DMS153 treated with DMSO at 0.1 percent for 48 hours (cell line): ENCODE results near the gene INSR.
"Not testable (repeated sequence)": the region's sequence is repeated elsewhere in the genome, so short reads cannot be mapped to it uniquely, and the experiment has no call there.

Experiments
- DNase-seq: peaks from one replicate; lab custom pipeline; 2025; ENCODE audit not compliant: unreplicated experiment; lab: John Stamatoyannopoulos, UW

The INSR gene

GRCh38 chr19:7147119-7147675 is 147.0 kb downstream of the INSR start:
- DNase-seq: not testable (repeated sequence)

- DNase-seq: not testable (repeated sequence)
These were observed 148.1 kb downstream of the INSR start for GRCh38 chr19:7146086-7146485.

- no peak for DNase-seq
These were observed 148.7 kb downstream of the INSR start for GRCh38 chr19:7145494-7145893.

GRCh38 chr19:7142771-7143170 is 151.4 kb downstream of the INSR start:
- DNase-seq: no peak

- no peak for DNase-seq
These were observed 154.1 kb downstream of the INSR start for GRCh38 chr19:7140137-7140536.

GRCh38 chr19:7139095-7139494 is 155.1 kb downstream of the INSR start:
- DNase-seq: no peak

- DNase-seq: no peak
These were observed 155.8 kb downstream of the INSR start for GRCh38 chr19:7138402-7138801.

GRCh38 chr19:7137120-7137519 is 157.1 kb downstream of the INSR start:
- no peak for DNase-seq

GRCh38 chr19:7132054-7132453 is 162.2 kb downstream of the INSR start:
- no peak for DNase-seq

GRCh38 chr19:7130043-7130442 is 164.2 kb downstream of the INSR start:
- no peak for DNase-seq

- no peak for DNase-seq
These were observed 168.1 kb downstream of the INSR start for GRCh38 chr19:7126132-7126531.

GRCh38 chr19:7125221-7125620 is 169.0 kb downstream of the INSR start:
- DNase-seq: no peak

GRCh38 chr19:7124782-7125181 is 169.4 kb downstream of the INSR start:
- DNase-seq: no peak

- no peak for DNase-seq
These were observed 171.5 kb downstream of the INSR start for GRCh38 chr19:7122701-7123100.

GRCh38 chr19:7120499-7120898 is 173.7 kb downstream of the INSR start:
- no peak for DNase-seq

- DNase-seq: no peak
These were observed 174.6 kb downstream of the INSR start for GRCh38 chr19:7119582-7119981.

- no peak for DNase-seq
These were observed 177.0 kb downstream of the INSR start for GRCh38 chr19:7117248-7117647.

GRCh38 chr19:7115721-7116120 is 178.5 kb downstream of the INSR start:
- DNase-seq: no peak

- no peak for DNase-seq
These were observed 181.0 kb downstream of the INSR start for GRCh38 chr19:7113233-7113632.

GRCh38 chr19:7112675-7113074 is 181.5 kb downstream of the INSR start:
- no peak for DNase-seq

- no peak for DNase-seq
These were observed 184.4 kb downstream of the INSR start for GRCh38 chr19:7109678-7110289.

GRCh38 chr19:7106711-7107657 is 187.2 kb downstream of the INSR start:
- no peak for DNase-seq
